Fibroblast of lung (primary cell): Measurements from ENCODE around the gene STAB2. TPM values are rescaled to one million over a fixed set of nuclear protein-coding genes. Genes with fewer than 3 reads are reported as not detected.

Experiments used
- DNase-seq, 2 donors: peaks; one replicate each; pipeline versions ENCODE4 v3.0.0 to v3.0.0-alpha.2; 2010; ENCODE audit warnings: low read depth in 2 of 2
- H2AFZ ChIP-seq: 2 replicates; pipeline ENCODE4 v1.5.1; 2012; ENCODE audit warnings: low read length, control low read depth, inconsistent platforms
- H3K27ac ChIP-seq: 2 replicates; pipeline ENCODE4 v1.5.1; 2011; ENCODE audit warnings: low read length, control low read depth; ENCODE audit not compliant: insufficient read depth
- H3K27me3 ChIP-seq: 2 replicates; pipeline ENCODE4 v1.5.1; 2011; ENCODE audit warnings: mild to moderate bottlenecking, low read length; ENCODE audit not compliant: control insufficient read depth, insufficient read depth
- H3K36me3 ChIP-seq: 2 replicates; pipeline ENCODE4 v1.5.1; 2011; ENCODE audit warnings: low read length; ENCODE audit not compliant: control insufficient read depth, insufficient read depth
- H3K4me1 ChIP-seq: 2 replicates; pipeline ENCODE4 v1.5.1; 2011; ENCODE audit warnings: low read length; ENCODE audit not compliant: control insufficient read depth, insufficient read depth; ENCODE audit errors: extremely low read depth
- H3K4me2 ChIP-seq: 2 replicates; pipeline ENCODE4 v1.5.1; 2011; ENCODE audit warnings: low read length, control low read depth; ENCODE audit not compliant: insufficient read depth; ENCODE audit errors: extremely low read depth
- H3K4me3 ChIP-seq, 4 experiments: fragments of 200-600 bp in 1 of 4; sonication (generic) in 1 of 4; replicated peaks in 1 of 4; 2 replicates each; pipeline ENCODE4 v1.5.1; 2011 to 2016; ENCODE audit warnings: low read length in 4 of 4, low read depth in 3 of 4, mild to moderate bottlenecking in 3 of 4, control low read depth in 2 of 4, inconsistent platforms in 1 of 4, mixed read lengths in 1 of 4; ENCODE audit not compliant: insufficient read depth in 1 of 4; ENCODE audit errors: control extremely low read depth in 1 of 4
- H3K79me2 ChIP-seq: 2 replicates; pipeline ENCODE4 v1.5.1; 2012; ENCODE audit warnings: mild to moderate bottlenecking, low read length, inconsistent platforms; ENCODE audit not compliant: control insufficient read depth, insufficient read depth
- H3K9ac ChIP-seq: 2 replicates; pipeline ENCODE4 v1.5.1; 2011; ENCODE audit warnings: mild to moderate bottlenecking, low read length, control low read depth; ENCODE audit not compliant: insufficient read depth
- H3K9me3 ChIP-seq: 2 replicates; pipeline ENCODE4 v1.5.1; 2012; ENCODE audit warnings: low read depth, low read length; ENCODE audit not compliant: control insufficient read depth, insufficient read depth
- H4K20me1 ChIP-seq: 2 replicates; pipeline ENCODE4 v1.5.1; 2011; ENCODE audit warnings: low read length; ENCODE audit not compliant: control insufficient read depth, insufficient read depth; ENCODE audit errors: extremely low read depth
- EZH2 ChIP-seq: IDR thresholded peaks from 2 replicates; pipeline ENCODE4 v1.5.1; 2012; ENCODE audit warnings: low read length, control low read depth, mild to moderate bottlenecking; ENCODE audit errors: missing control alignments
- polyA plus RNA-seq, 2 donors: library from polyadenylated mRNA; depleted of rRNA in 1 of 2; stranded (reverse) in 1 of 2; unstranded in 1 of 2; fragments of >200 nt; gene quantifications; 2 replicates each; pipeline ENCODE4 v1.2.1, GENCODE V29; 2011 to 2012; ENCODE audit warnings: missing spikeins in 1 of 2
- total RNA-seq: library from RNA; depleted of rRNA; stranded (reverse); fragments of >200 nt; gene quantifications from 2 replicates; pipeline ENCODE4 v1.2.1, GENCODE V29; 2014
- TF ChIP-seq, protein P1 (sequence below), 2 donors: IDR thresholded peaks in 1 of 2; conservative IDR thresholded peaks in 1 of 2; 1 replicate in 1 of 2; 2 replicates in 1 of 2; pipeline ENCODE4 v1.5.1; 2011 to 2012; ENCODE audit warnings: low read length in 2 of 2, control low read depth in 1 of 2, inconsistent platforms in 1 of 2, low read depth in 1 of 2, mild to moderate bottlenecking in 1 of 2

Gene STAB2
- total and polyA plus RNA-seq, 2 donors (not counting 1 experiment from before 2014, with no cell fraction given): not detected

DNA sequence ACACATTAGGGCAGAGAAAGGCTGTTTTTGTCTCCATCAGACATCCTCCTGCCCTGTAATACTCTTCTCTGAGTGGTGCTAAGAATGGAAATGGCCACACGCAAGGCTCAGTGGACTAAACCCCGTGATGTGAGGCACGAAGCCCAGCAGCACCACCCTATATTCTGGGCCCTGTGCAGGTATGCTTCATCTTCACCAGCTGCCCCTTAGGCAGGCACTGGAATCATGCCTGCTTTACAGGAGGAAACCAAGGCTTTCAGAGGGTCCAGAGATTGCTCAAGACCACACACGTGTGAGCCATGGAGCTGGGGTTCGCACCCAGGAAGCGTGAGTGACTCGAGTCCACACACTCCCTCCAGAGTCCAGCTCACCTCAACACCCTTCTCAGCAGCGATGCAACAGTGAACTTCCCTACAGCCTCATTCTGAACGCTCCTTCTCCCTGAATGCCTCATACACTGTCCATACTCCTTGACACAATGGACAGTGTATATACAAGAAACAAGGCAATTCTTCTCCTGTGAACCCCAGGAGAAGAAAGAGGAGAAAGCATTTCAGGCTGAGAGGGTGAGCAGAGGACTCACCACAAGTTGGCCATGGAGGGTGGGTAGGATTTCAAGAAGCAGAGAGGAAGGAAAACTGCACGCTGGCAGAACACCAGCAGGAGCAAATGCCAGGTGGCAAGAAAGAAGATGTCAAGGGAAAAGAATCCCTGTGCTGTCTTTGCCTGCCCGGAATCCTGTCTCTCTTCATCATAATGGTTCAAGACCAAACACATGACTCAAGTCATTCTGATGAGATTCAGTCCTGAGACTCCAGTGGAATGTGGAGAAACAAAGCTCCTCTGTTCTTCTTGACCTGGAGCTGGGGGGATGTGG, 214.9 kb downstream of the STAB2 start:
- Histone ChIP-seq H3K9ac (no peak overlapping the region), H3K4me2 (no peak overlapping the region), H3K9me3 (no peaks in the 10 kb centered on the region), H3K79me2 (no peaks in the 10 kb centered on the region), H2AFZ (no peak overlapping the region), H4K20me1 (no peaks in the 10 kb centered on the region), H3K27ac (no peak overlapping the region), H3K4me1 (peaks cover 22% of the 10 kb centered on the region), H3K36me3 (no peaks in the 10 kb centered on the region), H3K27me3 (no peaks in the 10 kb centered on the region), H3K4me3 (no peak overlapping the region)
- TF ChIP-seq EZH2: no peak
- TF ChIP-seq, protein P1, sequence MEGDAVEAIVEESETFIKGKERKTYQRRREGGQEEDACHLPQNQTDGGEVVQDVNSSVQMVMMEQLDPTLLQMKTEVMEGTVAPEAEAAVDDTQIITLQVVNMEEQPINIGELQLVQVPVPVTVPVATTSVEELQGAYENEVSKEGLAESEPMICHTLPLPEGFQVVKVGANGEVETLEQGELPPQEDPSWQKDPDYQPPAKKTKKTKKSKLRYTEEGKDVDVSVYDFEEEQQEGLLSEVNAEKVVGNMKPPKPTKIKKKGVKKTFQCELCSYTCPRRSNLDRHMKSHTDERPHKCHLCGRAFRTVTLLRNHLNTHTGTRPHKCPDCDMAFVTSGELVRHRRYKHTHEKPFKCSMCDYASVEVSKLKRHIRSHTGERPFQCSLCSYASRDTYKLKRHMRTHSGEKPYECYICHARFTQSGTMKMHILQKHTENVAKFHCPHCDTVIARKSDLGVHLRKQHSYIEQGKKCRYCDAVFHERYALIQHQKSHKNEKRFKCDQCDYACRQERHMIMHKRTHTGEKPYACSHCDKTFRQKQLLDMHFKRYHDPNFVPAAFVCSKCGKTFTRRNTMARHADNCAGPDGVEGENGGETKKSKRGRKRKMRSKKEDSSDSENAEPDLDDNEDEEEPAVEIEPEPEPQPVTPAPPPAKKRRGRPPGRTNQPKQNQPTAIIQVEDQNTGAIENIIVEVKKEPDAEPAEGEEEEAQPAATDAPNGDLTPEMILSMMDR (conservative IDR thresholded peaks at IDR 0.05 in 1 of 2, IDR thresholded peaks at IDR 0.05 in 1 of 2; ENCODE audit: low read depth in 1 of 2, low read length in 2 of 2): no peak
- peak; percentile 14 to 96 for DNase-seq

DNA sequence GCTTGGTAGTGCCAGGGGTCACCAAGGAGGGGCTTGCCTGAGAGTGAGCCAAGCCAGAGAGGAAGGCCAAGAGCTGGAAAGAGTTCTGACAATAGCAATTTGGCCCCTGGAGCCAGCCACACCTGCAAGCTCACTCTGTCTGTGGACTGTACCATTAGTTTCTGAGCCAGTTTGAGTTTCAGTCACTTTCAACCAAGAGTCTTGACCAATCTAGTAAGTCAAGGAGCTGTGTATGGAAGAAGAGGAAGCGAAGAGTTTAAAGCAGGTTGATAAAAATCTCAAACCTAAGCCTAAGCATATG, 215.5 kb downstream of the STAB2 start:
- H3K79me2 ChIP-seq: no peaks in the 10 kb centered on the region
- no peak for DNase-seq
- H4K20me1 ChIP-seq: no peaks in the 10 kb centered on the region
- H3K4me2 ChIP-seq: no peak overlapping the region
- TF ChIP-seq EZH2: no peak
- TF ChIP-seq, protein P1 (conservative IDR thresholded peaks at IDR 0.05 in 1 of 2, IDR thresholded peaks at IDR 0.05 in 1 of 2; ENCODE audit: low read depth in 1 of 2, low read length in 2 of 2): no peak
- no peak overlapping the region for H3K4me3 ChIP-seq
- H3K9ac ChIP-seq: no peak overlapping the region
- no peaks in the 10 kb centered on the region for H3K36me3 ChIP-seq
- no peak overlapping the region for H2AFZ ChIP-seq
- no peak overlapping the region for H3K27ac ChIP-seq
- no peaks in the 10 kb centered on the region for H3K9me3 ChIP-seq
- no peaks in the 10 kb centered on the region for H3K27me3 ChIP-seq
- peaks cover 23% of the 10 kb centered on the region for H3K4me1 ChIP-seq

DNA sequence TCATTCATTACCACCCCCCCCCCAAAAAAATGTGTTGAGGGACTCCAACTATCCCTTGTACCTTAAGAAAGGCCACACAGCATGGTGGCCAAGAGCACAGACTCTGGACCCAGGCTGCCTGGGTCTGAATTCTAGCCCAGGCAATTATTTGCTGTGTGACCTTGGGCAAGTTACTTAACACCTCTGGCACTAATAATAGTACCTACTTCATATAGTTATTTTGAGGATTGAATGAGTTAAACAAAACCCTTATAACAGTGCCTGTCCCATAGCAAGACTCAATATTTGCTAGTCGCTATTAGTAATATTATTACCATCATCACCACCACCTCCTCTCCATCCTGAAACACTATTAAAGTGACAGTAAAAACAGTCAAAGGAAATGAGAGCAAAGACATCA, 216.8 kb downstream of the STAB2 start:
- DNase-seq: no peak
- H3K4me3 ChIP-seq: no peak overlapping the region
- H3K9ac ChIP-seq: no peak overlapping the region
- peaks cover 23% of the 10 kb centered on the region for H3K4me1 ChIP-seq
- H3K27me3 ChIP-seq: no peaks in the 10 kb centered on the region
- TF ChIP-seq EZH2: no peak
- TF ChIP-seq, protein P1 (conservative IDR thresholded peaks at IDR 0.05 in 1 of 2, IDR thresholded peaks at IDR 0.05 in 1 of 2; ENCODE audit: low read depth in 1 of 2, low read length in 2 of 2): no peak
- H2AFZ ChIP-seq: no peak overlapping the region
- no peaks in the 10 kb centered on the region for H3K36me3 ChIP-seq
- no peaks in the 10 kb centered on the region for H3K9me3 ChIP-seq
- H4K20me1 ChIP-seq: no peaks in the 10 kb centered on the region
- H3K27ac ChIP-seq: no peak overlapping the region
- no peaks in the 10 kb centered on the region for H3K79me2 ChIP-seq
- H3K4me2 ChIP-seq: no peak overlapping the region
